PC-9 (cell line): ENCODE data around the gene RS1.

Experiments
- EZH2 ChIP-seq: fragments of 200-600 bp; sonication (generic); IDR thresholded peaks from 2 replicates; pipeline ENCODE4 v1.8.0; 2017; ENCODE audit warnings: antibody characterized with exemption, low read depth
- TF ChIP-seq, protein P1 (sequence below): fragments of 200-600 bp; sonication (generic); conservative IDR thresholded peaks from 2 replicates; pipeline ENCODE4 v1.6.1; 2017; ENCODE audit warnings: mixed run types, antibody characterized with exemption, mild to moderate bottlenecking, moderate library complexity

DNA sequence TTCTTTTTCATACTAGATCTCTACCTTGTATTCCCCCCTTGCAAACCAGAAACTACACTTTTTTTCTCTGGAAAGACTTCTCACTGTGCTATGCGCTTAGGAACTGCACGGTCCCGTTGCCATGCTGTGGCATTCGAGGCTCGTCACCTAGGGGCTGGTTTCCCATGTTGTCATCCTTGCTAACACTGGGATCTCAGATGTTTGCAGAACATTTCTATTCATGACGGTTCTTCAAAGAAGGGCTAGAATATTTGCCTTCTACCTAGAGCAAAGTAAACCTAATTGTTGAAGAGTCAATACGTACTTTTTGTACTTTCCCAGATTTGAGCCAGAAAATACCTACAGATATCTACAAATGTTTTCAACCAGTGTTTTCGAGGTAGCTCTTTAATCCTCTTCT, 41.0 kb downstream of the RS1 start:
- TF ChIP-seq, protein P1, sequence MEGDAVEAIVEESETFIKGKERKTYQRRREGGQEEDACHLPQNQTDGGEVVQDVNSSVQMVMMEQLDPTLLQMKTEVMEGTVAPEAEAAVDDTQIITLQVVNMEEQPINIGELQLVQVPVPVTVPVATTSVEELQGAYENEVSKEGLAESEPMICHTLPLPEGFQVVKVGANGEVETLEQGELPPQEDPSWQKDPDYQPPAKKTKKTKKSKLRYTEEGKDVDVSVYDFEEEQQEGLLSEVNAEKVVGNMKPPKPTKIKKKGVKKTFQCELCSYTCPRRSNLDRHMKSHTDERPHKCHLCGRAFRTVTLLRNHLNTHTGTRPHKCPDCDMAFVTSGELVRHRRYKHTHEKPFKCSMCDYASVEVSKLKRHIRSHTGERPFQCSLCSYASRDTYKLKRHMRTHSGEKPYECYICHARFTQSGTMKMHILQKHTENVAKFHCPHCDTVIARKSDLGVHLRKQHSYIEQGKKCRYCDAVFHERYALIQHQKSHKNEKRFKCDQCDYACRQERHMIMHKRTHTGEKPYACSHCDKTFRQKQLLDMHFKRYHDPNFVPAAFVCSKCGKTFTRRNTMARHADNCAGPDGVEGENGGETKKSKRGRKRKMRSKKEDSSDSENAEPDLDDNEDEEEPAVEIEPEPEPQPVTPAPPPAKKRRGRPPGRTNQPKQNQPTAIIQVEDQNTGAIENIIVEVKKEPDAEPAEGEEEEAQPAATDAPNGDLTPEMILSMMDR, result no peak
- TF ChIP-seq EZH2, result no peak
